ENCODE measurements around the gene UFSP1. TPM values are rescaled to one million over a fixed set of nuclear protein-coding genes. Genes with fewer than 3 reads are reported as not detected.

UFSP1 gene
- total and polyA plus RNA-seq, 2 of the 13 experiments (the other 11 are each of a cell fraction or from before 2014, with no cell fraction given), result 0.65 to 3.3 TPM

DNA sequence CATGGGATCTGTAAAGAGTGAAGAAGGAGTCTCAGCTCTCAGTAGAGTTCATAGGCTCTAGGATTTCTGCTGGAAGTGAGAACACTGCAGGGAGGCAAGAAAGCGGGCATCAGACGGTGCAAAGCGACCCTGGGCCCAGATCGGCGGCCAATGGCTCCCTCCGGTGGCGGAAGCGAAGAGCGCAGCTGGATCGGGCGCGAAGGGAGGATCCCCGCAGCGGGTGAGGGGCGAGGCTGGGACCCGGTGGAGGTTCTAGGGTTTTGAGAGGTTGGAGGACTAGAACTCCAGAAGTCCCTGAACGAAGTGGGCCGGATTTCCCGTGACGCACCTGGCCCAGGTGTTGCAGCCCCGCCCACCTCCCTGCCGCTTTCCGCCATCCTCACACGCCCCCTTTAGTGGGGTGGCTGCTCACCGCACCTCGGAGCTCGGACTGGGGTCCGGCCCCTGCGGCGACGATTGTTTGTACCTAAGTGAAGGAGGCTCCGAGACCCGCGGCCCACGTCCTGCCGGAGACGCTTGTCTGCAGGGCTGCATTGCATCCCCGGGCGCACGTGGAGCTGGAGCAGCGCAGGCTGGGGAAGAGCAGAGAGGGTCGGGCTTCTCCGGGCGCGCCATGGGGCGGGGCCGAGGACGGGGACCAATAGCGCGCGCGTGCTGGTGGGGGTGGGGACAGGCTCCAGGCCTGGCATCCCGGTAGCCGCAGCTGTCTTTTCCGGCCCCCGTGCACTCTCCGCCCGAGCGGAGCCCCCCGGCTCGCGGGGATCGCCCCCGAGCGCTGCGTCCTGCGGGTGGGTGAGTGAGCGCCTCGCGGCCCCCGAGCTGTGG lies 37.3 kb downstream of the UFSP1 start, which contains the start of gene SLC12A9 (continued):
- TF ChIP-seq, protein P1, sequence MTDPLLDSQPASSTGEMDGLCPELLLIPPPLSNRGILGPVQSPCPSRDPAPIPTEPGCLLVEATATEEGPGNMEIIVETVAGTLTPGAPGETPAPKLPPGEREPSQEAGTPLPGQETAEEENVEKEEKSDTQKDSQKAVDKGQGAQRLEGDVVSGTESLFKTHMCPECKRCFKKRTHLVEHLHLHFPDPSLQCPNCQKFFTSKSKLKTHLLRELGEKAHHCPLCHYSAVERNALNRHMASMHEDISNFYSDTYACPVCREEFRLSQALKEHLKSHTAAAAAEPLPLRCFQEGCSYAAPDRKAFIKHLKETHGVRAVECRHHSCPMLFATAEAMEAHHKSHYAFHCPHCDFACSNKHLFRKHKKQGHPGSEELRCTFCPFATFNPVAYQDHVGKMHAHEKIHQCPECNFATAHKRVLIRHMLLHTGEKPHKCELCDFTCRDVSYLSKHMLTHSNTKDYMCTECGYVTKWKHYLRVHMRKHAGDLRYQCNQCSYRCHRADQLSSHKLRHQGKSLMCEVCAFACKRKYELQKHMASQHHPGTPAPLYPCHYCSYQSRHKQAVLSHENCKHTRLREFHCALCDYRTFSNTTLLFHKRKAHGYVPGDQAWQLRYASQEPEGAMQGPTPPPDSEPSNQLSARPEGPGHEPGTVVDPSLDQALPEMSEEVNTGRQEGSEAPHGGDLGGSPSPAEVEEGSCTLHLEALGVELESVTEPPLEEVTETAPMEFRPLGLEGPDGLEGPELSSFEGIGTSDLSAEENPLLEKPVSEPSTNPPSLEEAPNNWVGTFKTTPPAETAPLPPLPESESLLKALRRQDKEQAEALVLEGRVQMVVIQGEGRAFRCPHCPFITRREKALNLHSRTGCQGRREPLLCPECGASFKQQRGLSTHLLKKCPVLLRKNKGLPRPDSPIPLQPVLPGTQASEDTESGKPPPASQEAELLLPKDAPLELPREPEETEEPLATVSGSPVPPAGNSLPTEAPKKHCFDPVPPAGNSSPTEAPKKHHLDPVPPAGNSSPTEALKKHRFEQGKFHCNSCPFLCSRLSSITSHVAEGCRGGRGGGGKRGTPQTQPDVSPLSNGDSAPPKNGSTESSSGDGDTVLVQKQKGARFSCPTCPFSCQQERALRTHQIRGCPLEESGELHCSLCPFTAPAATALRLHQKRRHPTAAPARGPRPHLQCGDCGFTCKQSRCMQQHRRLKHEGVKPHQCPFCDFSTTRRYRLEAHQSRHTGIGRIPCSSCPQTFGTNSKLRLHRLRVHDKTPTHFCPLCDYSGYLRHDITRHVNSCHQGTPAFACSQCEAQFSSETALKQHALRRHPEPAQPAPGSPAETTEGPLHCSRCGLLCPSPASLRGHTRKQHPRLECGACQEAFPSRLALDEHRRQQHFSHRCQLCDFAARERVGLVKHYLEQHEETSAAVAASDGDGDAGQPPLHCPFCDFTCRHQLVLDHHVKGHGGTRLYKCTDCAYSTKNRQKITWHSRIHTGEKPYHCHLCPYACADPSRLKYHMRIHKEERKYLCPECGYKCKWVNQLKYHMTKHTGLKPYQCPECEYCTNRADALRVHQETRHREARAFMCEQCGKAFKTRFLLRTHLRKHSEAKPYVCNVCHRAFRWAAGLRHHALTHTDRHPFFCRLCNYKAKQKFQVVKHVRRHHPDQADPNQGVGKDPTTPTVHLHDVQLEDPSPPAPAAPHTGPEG (CRISPR knock-in tag; IDR thresholded peaks at IDR 0.05), result 0 out of 2 replicates have a peak, but pooled peaks have one; percentile 43
- TF ChIP-seq ZNF407 (CRISPR knock-in tag; IDR thresholded peaks at IDR 0.05; ENCODE audit: not compliant biosample characterization) (peak; percentile 93), SMYD3 (CRISPR knock-in tag; IDR thresholded peaks at IDR 0.05) (no peak), FOXC1 (CRISPR knock-in tag; IDR thresholded peaks at IDR 0.05; ENCODE audit: borderline replicate concordance) (peak; percentile 58; the same call in 1 of the 2 replicates), ZFP36L1 (CRISPR knock-in tag; IDR thresholded peaks at IDR 0.05) (no peak), ZNF280B (CRISPR knock-in tag; IDR thresholded peaks at IDR 0.05; ENCODE audit: borderline replicate concordance) (peak; percentile 73; the same call in 1 of the 2 replicates), ZKSCAN5 (CRISPR knock-in tag; IDR thresholded peaks at IDR 0.05) (peak; percentile 95), SRY (CRISPR knock-in tag; IDR thresholded peaks at IDR 0.05) (peak; percentile 85; the same call in 1 of the 2 replicates), ZNF674 (CRISPR knock-in tag; IDR thresholded peaks at IDR 0.05; ENCODE audit: low read depth) (no peak)

All from HepG2 (cell line).